Upper lobe of left lung (tissue), 4 donors: Measurements from ENCODE around the gene RHOG.

ENCODE experiments used
- CTCF ChIP-seq, 6 experiments: fragments of 450-650 bp in 4 of 6; fragments of 200-600 bp in 2 of 6; sonication (generic) in 2 of 6; IDR thresholded peaks; one replicate each; pipeline ENCODE4 v1.5.1; 2016 to 2019; ENCODE audit warnings: antibody characterized with exemption in 6 of 6
- POLR2A ChIP-seq, 4 donors: fragments of 450-650 bp; IDR thresholded peaks; one replicate each; pipeline ENCODE4 v1.5.1; 2016 to 2017; ENCODE audit warnings: antibody characterized with exemption in 4 of 4, mild to moderate bottlenecking in 2 of 4
- POLR2AphosphoS5 ChIP-seq, 2 donors: sonication (generic); formaldehyde crosslinking; IDR thresholded peaks; one replicate each; pipeline ENCODE4 v1.5.1; 2017; ENCODE audit warnings: antibody characterized with exemption in 2 of 2

- no peak for TF ChIP-seq CTCF (IDR thresholded peaks at IDR 0.05)
- no peak for TF ChIP-seq POLR2A (IDR thresholded peaks at IDR 0.05)
- TF ChIP-seq POLR2AphosphoS5 (IDR thresholded peaks at IDR 0.05): no peak
These were observed 57.1 kb downstream of the RHOG start for GRCh38 chr11:3783611-3784010.
